Measurements from ENCODE around the gene ZFYVE9. TPM values are rescaled to one million over a fixed set of nuclear protein-coding genes. Genes with fewer than 3 reads are reported as not detected.

ZFYVE9 gene
- total and polyA plus RNA-seq, 2 of the 8 experiments (the other 6 are each of a cell fraction or from before 2014, with no cell fraction given) = 5.8 to 26.5 TPM

DNA sequence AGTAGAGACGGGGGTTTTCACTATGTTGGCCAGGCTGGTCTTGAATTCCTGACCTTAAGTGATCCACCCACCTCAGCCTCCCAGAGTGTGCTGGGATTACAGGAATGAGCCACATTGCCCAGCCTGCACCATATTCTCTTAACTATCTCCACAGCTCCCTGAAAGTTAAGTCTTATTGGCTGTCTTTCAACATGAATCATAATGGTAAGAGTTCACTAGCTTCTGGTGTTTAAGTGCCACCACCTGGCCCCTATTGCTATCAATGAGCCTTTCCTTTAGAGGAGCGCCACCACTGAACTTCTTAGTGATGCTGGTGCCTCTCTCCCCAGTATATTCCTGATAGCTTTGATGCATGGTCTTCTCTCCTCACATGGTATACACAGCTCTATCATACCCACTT is 15.7 kb downstream of the ZFYVE9 start:
- no peak overlapping the region for H4K5ac ChIP-seq (ENCODE audit: insufficient read length, low read depth, low read length)
- H4K20me1 ChIP-seq (replicated peaks in 1 of 2; ENCODE audit: control insufficient read depth in 1 of 2, insufficient read depth in 2 of 2, low read length in 2 of 2) = no peaks in the 10 kb centered on the region
- H3K79me1 ChIP-seq (ENCODE audit: low read depth, low read length) = peaks cover 10% of the 10 kb centered on the region
- H3K56ac ChIP-seq (replicated peaks; ENCODE audit: insufficient read length, low read depth, low read length) = no peak overlapping the region
- DNase-seq (ENCODE audit: low read depth in 1 of 2, low spot score in 2 of 2) (no peak), FAIRE-seq (no peak)
- POLR2A ChIA-PET (ENCODE audit: partially characterized antibody) = interaction anchor here (0.8 kb wide), 1 partner anchor 66 kb away, joined by 3 read pairs; no protein-coding TSS in a partner anchor
- H2BK15ac ChIP-seq (ENCODE audit: low read length) = no peak overlapping the region
- no peaks in the 10 kb centered on the region for H3K4me1 ChIP-seq (replicated peaks in 1 of 4; ENCODE audit: control insufficient read depth in 3 of 4, insufficient read depth in 4 of 4, low read length in 3 of 4)
- H4K91ac ChIP-seq (replicated peaks; ENCODE audit: insufficient read length, low read length) = no peak overlapping the region
- H3K36me3 ChIP-seq (ENCODE audit: control insufficient read depth in 2 of 4, insufficient read depth in 4 of 4, low read length in 3 of 4) = no peaks in the 10 kb centered on the region
- H2BK5ac ChIP-seq (ENCODE audit: low read depth, low read length) = no peak overlapping the region
- 88% methylated on average over 2 of the region's 2 CpGs; no CpG with 5 or more reads in 1 of the 2 experiments for WGBS, 2 experiments (ENCODE audit: extremely low coverage in 1 of 2, insufficient coverage in 1 of 2, insufficient read length in 1 of 2, insufficient replicate concordance in 2 of 2, low coverage in 1 of 2, low lambda C conversion rate in 2 of 2, missing lambda C conversion rate in 1 of 2)
- no peak overlapping the region for H3K4me2 ChIP-seq (ENCODE audit: insufficient read depth in 1 of 2, low read depth in 2 of 2, low read length in 2 of 2)
- H3K79me2 ChIP-seq (ENCODE audit: control insufficient read depth in 1 of 2, insufficient read depth in 2 of 2, low read length in 2 of 2) = peaks cover 8 to 37% of the 10 kb centered on the region in 2 experiments; a peak in 3 of 4 replicates
- CTCF ChIA-PET (ENCODE audit: partially characterized antibody) = interaction anchor here (0.6 to 0.8 kb wide), 2 partner anchors 15 to 135 kb away, joined by 3 read pairs; partner anchors contain the start of gene ZFYVE9
- no peak overlapping the region for H2AFZ ChIP-seq (ENCODE audit: low read length)
- no peak overlapping the region for H2BK120ac ChIP-seq (replicated peaks; ENCODE audit: low read depth, low read length)
- no peak overlapping the region for H3K14ac ChIP-seq (ENCODE audit: insufficient read length)
- H2BK12ac ChIP-seq (ENCODE audit: low read depth, low read length) = no peak overlapping the region
- H3K18ac ChIP-seq (ENCODE audit: extremely low read depth, low read length) = no peak overlapping the region
- no peaks in the 10 kb centered on the region for H3K27me3 ChIP-seq (replicated peaks in 1 of 4; ENCODE audit: control insufficient read depth in 3 of 4, extremely low read depth in 1 of 4, insufficient read depth in 3 of 4, low read length in 3 of 4)
- no peak overlapping the region for H4K8ac ChIP-seq (ENCODE audit: extremely low read depth, insufficient read depth, low read length)
- no peak overlapping the region for H3K23ac ChIP-seq (ENCODE audit: insufficient read length)
- no peak overlapping the region for H2BK20ac ChIP-seq (ENCODE audit: low read length)
- no peak overlapping the region for H3K9ac ChIP-seq (replicated peaks in 1 of 4; ENCODE audit: extremely low read depth in 1 of 4, low read depth in 3 of 4, low read length in 3 of 4)
- no peak overlapping the region for H3K4ac ChIP-seq (replicated peaks; ENCODE audit: insufficient read length, low read depth, low read length)
- H2AK5ac ChIP-seq (ENCODE audit: low read depth, low read length) = no peak overlapping the region
- no peak overlapping the region for H3K27ac ChIP-seq (ENCODE audit: low read depth, low read length)
- H3K9me3 ChIP-seq (ENCODE audit: insufficient read depth in 2 of 2, low read depth in 1 of 2, low read length in 1 of 2) = peaks cover 9 to 15% of the 10 kb centered on the region in 2 experiments
- H3K4me3 ChIP-seq (ENCODE audit: extremely low read depth in 1 of 4, insufficient read depth in 2 of 4, low read depth in 3 of 4, low read length in 4 of 4) = no peak overlapping the region
- H3K23me2 ChIP-seq (ENCODE audit: low read depth, low read length) = no peaks in the 10 kb centered on the region
- TF ChIP-seq NANOG (IDR thresholded peaks at IDR 0.05; ENCODE audit: insufficient read depth, low read depth, low read length, poor library complexity, severe bottlenecking) (no peak), NRF1 (IDR thresholded peaks at IDR 0.05; ENCODE audit: low read depth, low read length) (no peak), KDM5A (IDR thresholded peaks at IDR 0.05; ENCODE audit: low read length) (no peak), HDAC2 (IDR thresholded peaks at IDR 0.05; ENCODE audit: borderline replicate concordance in 1 of 2, low read depth in 2 of 2, low read length in 2 of 2) (no peak), SUZ12 (IDR thresholded peaks at IDR 0.05; ENCODE audit: low read length) (no peak), ASH2L (IDR thresholded peaks at IDR 0.05; ENCODE audit: low read length) (no peak), POU5F1 (IDR thresholded peaks at IDR 0.05; ENCODE audit: low read depth, low read length) (no peak)
- TF ChIP-seq, protein P1, sequence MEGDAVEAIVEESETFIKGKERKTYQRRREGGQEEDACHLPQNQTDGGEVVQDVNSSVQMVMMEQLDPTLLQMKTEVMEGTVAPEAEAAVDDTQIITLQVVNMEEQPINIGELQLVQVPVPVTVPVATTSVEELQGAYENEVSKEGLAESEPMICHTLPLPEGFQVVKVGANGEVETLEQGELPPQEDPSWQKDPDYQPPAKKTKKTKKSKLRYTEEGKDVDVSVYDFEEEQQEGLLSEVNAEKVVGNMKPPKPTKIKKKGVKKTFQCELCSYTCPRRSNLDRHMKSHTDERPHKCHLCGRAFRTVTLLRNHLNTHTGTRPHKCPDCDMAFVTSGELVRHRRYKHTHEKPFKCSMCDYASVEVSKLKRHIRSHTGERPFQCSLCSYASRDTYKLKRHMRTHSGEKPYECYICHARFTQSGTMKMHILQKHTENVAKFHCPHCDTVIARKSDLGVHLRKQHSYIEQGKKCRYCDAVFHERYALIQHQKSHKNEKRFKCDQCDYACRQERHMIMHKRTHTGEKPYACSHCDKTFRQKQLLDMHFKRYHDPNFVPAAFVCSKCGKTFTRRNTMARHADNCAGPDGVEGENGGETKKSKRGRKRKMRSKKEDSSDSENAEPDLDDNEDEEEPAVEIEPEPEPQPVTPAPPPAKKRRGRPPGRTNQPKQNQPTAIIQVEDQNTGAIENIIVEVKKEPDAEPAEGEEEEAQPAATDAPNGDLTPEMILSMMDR (IDR thresholded peaks at IDR 0.05; ENCODE audit: control extremely low read depth in 1 of 3, insufficient read depth in 1 of 3, low read depth in 1 of 3, low read length in 3 of 3) = no peak
- TF ChIP-seq, protein P2, sequence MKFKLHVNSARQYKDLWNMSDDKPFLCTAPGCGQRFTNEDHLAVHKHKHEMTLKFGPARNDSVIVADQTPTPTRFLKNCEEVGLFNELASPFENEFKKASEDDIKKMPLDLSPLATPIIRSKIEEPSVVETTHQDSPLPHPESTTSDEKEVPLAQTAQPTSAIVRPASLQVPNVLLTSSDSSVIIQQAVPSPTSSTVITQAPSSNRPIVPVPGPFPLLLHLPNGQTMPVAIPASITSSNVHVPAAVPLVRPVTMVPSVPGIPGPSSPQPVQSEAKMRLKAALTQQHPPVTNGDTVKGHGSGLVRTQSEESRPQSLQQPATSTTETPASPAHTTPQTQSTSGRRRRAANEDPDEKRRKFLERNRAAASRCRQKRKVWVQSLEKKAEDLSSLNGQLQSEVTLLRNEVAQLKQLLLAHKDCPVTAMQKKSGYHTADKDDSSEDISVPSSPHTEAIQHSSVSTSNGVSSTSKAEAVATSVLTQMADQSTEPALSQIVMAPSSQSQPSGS (IDR thresholded peaks at IDR 0.05; ENCODE audit: low read length) = no peak

Measured in H1 (cell line).